H9 (cell line): ENCODE data around the gene GOLGA7B. TPM values are rescaled to one million over a fixed set of nuclear protein-coding genes. Genes with fewer than 3 reads are reported as not detected.

ENCODE experiments used
- DNase-seq: peaks from one replicate; pipeline ENCODE4 v3.0.0-alpha.2; 2017
- H2AFZ ChIP-seq: one replicate; pipeline ENCODE4 v1.6.1; 2013; ENCODE audit warnings: mild to moderate bottlenecking, low read length, control low read depth, moderate library complexity
- H2AK5ac ChIP-seq: 2 replicates; pipeline ENCODE4 v1.6.1; 2013; ENCODE audit warnings: low read length, control low read depth, mixed read lengths; ENCODE audit not compliant: insufficient read length
- H2BK120ac ChIP-seq: one replicate; pipeline ENCODE4 v1.6.1; 2013; ENCODE audit warnings: low read depth, mild to moderate bottlenecking, low read length, control low read depth, inconsistent platforms; ENCODE audit not compliant: poor library complexity, severe bottlenecking
- H2BK12ac ChIP-seq: 2 replicates; pipeline ENCODE4 v1.6.1; 2013; ENCODE audit warnings: low read length, control low read depth, mixed read lengths, low read depth; ENCODE audit not compliant: insufficient read length
- H2BK15ac ChIP-seq: 2 replicates; pipeline ENCODE4 v1.6.1; 2013; ENCODE audit warnings: low read depth, low read length, control low read depth
- H2BK20ac ChIP-seq: one replicate; pipeline ENCODE4 v1.6.1; 2013; ENCODE audit warnings: low read depth, mild to moderate bottlenecking, low read length, control low read depth, inconsistent platforms; ENCODE audit not compliant: poor library complexity, severe bottlenecking
- H2BK5ac ChIP-seq: 2 replicates; pipeline ENCODE4 v1.6.1; 2013; ENCODE audit warnings: low read length, control low read depth, mixed read lengths; ENCODE audit not compliant: insufficient read length
- H3K14ac ChIP-seq: 2 replicates; pipeline ENCODE4 v1.6.1; 2013; ENCODE audit warnings: low read length, control low read depth; ENCODE audit not compliant: insufficient read depth
- H3K18ac ChIP-seq: 2 replicates; pipeline ENCODE4 v1.6.1; 2013; ENCODE audit warnings: low read depth, mild to moderate bottlenecking, mixed read lengths, low read length, control low read depth; ENCODE audit not compliant: insufficient read length
- H3K23ac ChIP-seq: 2 replicates; pipeline ENCODE4 v1.6.1; 2013; ENCODE audit warnings: low read length, control low read depth, mixed read lengths, low read depth; ENCODE audit not compliant: insufficient read length
- H3K23me2 ChIP-seq: 2 replicates; pipeline ENCODE4 v1.6.1; 2013; ENCODE audit warnings: low read depth, mild to moderate bottlenecking, mixed read lengths, low read length, control low read depth; ENCODE audit not compliant: insufficient read length, poor library complexity, severe bottlenecking
- H3K27ac ChIP-seq: 2 replicates; pipeline ENCODE4 v1.5.1; 2013; ENCODE audit warnings: low read length, control low read depth, mixed read lengths, low read depth; ENCODE audit not compliant: insufficient read length
- H3K27me3 ChIP-seq: 2 replicates; pipeline ENCODE4 v1.6.1; 2013; ENCODE audit warnings: low read length, control low read depth, inconsistent platforms; ENCODE audit not compliant: insufficient read depth
- H3K4ac ChIP-seq: 2 replicates; pipeline ENCODE4 v1.6.1; 2013; ENCODE audit warnings: low read depth, mild to moderate bottlenecking, control low read depth, inconsistent platforms, low read length, moderate library complexity
- H3K4me1 ChIP-seq: 2 replicates; pipeline ENCODE4 v1.6.1; 2013; ENCODE audit warnings: low read length, control low read depth, inconsistent platforms; ENCODE audit not compliant: insufficient read depth
- H3K4me2 ChIP-seq: 2 replicates; pipeline ENCODE4 v1.6.1; 2013; ENCODE audit warnings: low read length, control low read depth, mixed read lengths; ENCODE audit not compliant: insufficient read length, insufficient read depth
- H3K56ac ChIP-seq: 2 replicates; pipeline ENCODE4 v1.6.1; 2013; ENCODE audit warnings: low read depth, mild to moderate bottlenecking, mixed read lengths, low read length, control low read depth; ENCODE audit not compliant: insufficient read length
- H3K79me1 ChIP-seq: 2 replicates; pipeline ENCODE4 v1.6.1; 2013; ENCODE audit warnings: low read depth, mild to moderate bottlenecking, moderate library complexity, low read length, control low read depth, inconsistent platforms; ENCODE audit not compliant: insufficient read depth, poor library complexity, severe bottlenecking
- H3K79me2 ChIP-seq: 2 replicates; pipeline ENCODE4 v1.6.1; 2013; ENCODE audit warnings: low read length, control low read depth, inconsistent platforms; ENCODE audit not compliant: insufficient read depth
- H3K9ac ChIP-seq: 2 replicates; pipeline ENCODE4 v1.6.1; 2013; ENCODE audit warnings: low read length, control low read depth, mixed read lengths; ENCODE audit not compliant: insufficient read length; ENCODE audit errors: extremely low read depth
- H3K9me3 ChIP-seq: one replicate; pipeline ENCODE4 v1.6.1; 2013; ENCODE audit warnings: low read depth, low read length, inconsistent platforms; ENCODE audit not compliant: control insufficient read depth
- H3T11ph ChIP-seq: one replicate; pipeline ENCODE4 v1.6.1; 2013; ENCODE audit warnings: mild to moderate bottlenecking, low read length, control low read depth, inconsistent platforms
- H4K20me1 ChIP-seq: one replicate; pipeline ENCODE4 v1.6.1; 2013; ENCODE audit not compliant: control insufficient read depth, insufficient read length, insufficient read depth
- H4K5ac ChIP-seq: 2 replicates; pipeline ENCODE4 v1.6.1; 2013; ENCODE audit warnings: low read depth, mild to moderate bottlenecking, mixed read lengths, low read length, control low read depth; ENCODE audit not compliant: insufficient read length
- H4K8ac ChIP-seq: replicated peaks from 2 replicates; pipeline ENCODE4 v1.6.1; 2013; ENCODE audit warnings: low read length, control low read depth, mixed read lengths, low read depth; ENCODE audit not compliant: insufficient read length
- H4K91ac ChIP-seq: 2 replicates; pipeline ENCODE4 v1.6.1; 2013; ENCODE audit warnings: low read depth, mild to moderate bottlenecking, moderate library complexity, mixed read lengths, low read length, control low read depth; ENCODE audit not compliant: insufficient read length
- H3K27ac Mint-ChIP-seq, 3 experiments: 2 replicates in 2 of 3; 3 replicates in 1 of 3; pipeline ENCODE4 v1.8.0; 2020 to 2021; ENCODE audit warnings: mixed read lengths in 3 of 3, mild to moderate bottlenecking in 1 of 3, moderate library complexity in 1 of 3
- H3K27me3 Mint-ChIP-seq: 2 replicates; pipeline ENCODE4 v1.8.0; 2021; ENCODE audit warnings: low read depth, mild to moderate bottlenecking, moderate library complexity, mixed read lengths
- H3K36me3 Mint-ChIP-seq, 3 experiments: 2 replicates in 2 of 3; 3 replicates in 1 of 3; pipeline ENCODE4 v1.8.0; 2020 to 2021; ENCODE audit warnings: low read depth in 3 of 3, mixed read lengths in 3 of 3; ENCODE audit not compliant: insufficient read depth in 1 of 3
- H3K4me1 Mint-ChIP-seq, 2 experiments: 2 replicates each; pipeline ENCODE4 v1.8.0; 2020; ENCODE audit warnings: mixed read lengths in 2 of 2
- H3K4me3 Mint-ChIP-seq, 2 experiments: 2 replicates in 1 of 2; 3 replicates in 1 of 2; pipeline ENCODE4 v1.8.0; 2020 to 2021; ENCODE audit warnings: mild to moderate bottlenecking in 2 of 2, mixed read lengths in 2 of 2, moderate library complexity in 1 of 2
- H3K9me3 Mint-ChIP-seq, 2 experiments: 2 replicates in 1 of 2; 3 replicates in 1 of 2; pipeline ENCODE4 v1.8.0; 2020; ENCODE audit warnings: mild to moderate bottlenecking in 2 of 2, mixed read lengths in 2 of 2, moderate library complexity in 1 of 2
- CTCF ChIP-seq: fragments of 200-600 bp; sonication (generic); conservative IDR thresholded peaks from 3 replicates; pipeline ENCODE4 v1.8.0; 2021; ENCODE audit warnings: antibody characterized with exemption, mild to moderate bottlenecking
- WGBS: extraction: QIAGEN DNeasy Blood & Tissue Kit; methylation state at CpG from one replicate; pipeline ENCODE4 v1.1.7; 2013; ENCODE audit warnings: missing lambda C conversion rate, low lambda C conversion rate, mixed read lengths; ENCODE audit not compliant: insufficient read length; ENCODE audit errors: extremely low coverage; 5-methylcytosine and 5-hydroxymethylcytosine counted together
- total RNA-seq: library from RNA; stranded (reverse); gene quantifications from 2 replicates; pipeline ENCODE4 v1.2.1, GENCODE V29; 2021

Gene GOLGA7B
- total RNA-seq, 1 experiment from 2014 or later = 0.04 TPM

DNA sequence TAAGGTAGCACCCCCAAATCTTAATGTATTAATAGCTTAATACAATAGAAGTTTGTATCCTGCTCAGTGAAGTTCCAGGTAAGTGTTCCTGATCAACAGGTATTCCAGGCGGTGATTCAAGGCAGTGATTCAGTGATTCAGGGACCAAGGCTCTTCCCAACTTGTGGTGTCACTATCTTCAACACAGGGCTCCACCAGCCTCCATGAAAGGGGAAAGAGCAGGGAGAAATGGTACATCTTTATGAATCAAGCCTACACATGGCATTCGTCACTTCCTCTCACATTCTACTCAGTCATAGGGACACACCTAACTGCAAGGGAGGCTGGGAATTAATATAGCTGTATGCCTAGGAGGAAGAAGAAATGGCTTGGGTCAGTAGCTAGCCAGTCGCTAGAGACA is 5.1 kb downstream of the GOLGA7B start:
- Histone ChIP-seq H3T11ph (no peak overlapping the region), H4K91ac (no peak overlapping the region), H2BK5ac (no peak overlapping the region), H3K4me1 (peaks cover 4% of the 10 kb centered on the region), H3K4me2 (no peak overlapping the region), H3K79me2 (no peaks in the 10 kb centered on the region), H3K27me3 (peaks cover 3% of the 10 kb centered on the region; the same call in 1 of the 2 replicates), H2BK20ac (no peak overlapping the region), H3K9ac (no peak overlapping the region), H3K23ac (no peak overlapping the region), H2BK12ac (no peak overlapping the region), H4K20me1 (no peaks in the 10 kb centered on the region), H2BK15ac (no peak overlapping the region), H3K18ac (no peak overlapping the region), H4K5ac (no peak overlapping the region), H3K79me1 (no peaks in the 10 kb centered on the region), H2AK5ac (no peak overlapping the region), H3K9me3 (no peaks in the 10 kb centered on the region), H2BK120ac (no peak overlapping the region), H3K23me2 (peaks cover 2% of the 10 kb centered on the region), H3K27ac (no peak overlapping the region), H3K14ac (no peak overlapping the region), H2AFZ (no peak overlapping the region), H4K8ac (no peak overlapping the region), H3K4ac (no peak overlapping the region), H3K56ac (no peak overlapping the region)
- Mint-ChIP-seq H3K27ac (no peak overlapping the region), H3K36me3 (no peaks in the 10 kb centered on the region), H3K9me3 (no peaks in the 10 kb centered on the region), H3K27me3 (peaks cover 53% of the 10 kb centered on the region), H3K4me1 (peaks cover 0 to 11% of the 10 kb centered on the region in 2 experiments; a peak in 2 of 4 replicates), H3K4me3 (no peak overlapping the region)
- DNase-seq = no peak
- no peak for TF ChIP-seq CTCF
- no CpG with 5 or more reads among the region's 3 CpGs for WGBS
